HG03108 (cell line): ENCODE measurements around the gene GIPC3.

ENCODE experiments used
- ATAC-seq: cut with Tn5 transposase; IDR thresholded peaks from one replicate; pipeline ENCODE4 v1.9.1; 2021; ENCODE audit warnings: moderate library complexity; ENCODE audit not compliant: unreplicated experiment

The GIPC3 gene

GRCh38 chr19:3585301-3586126 lies at the start of gene GIPC3:
TSS of gene GIPC3 (plus strand) at chr19:3585478. CDS start at chr19:3585598, 120 bp downstream.
- ATAC-seq: no peak

- ATAC-seq: no peak
These were observed 49.7 kb upstream of the GIPC3 start for GRCh38 chr19:3535563-3535965.

- no peak for ATAC-seq
These were observed 49.3 kb upstream of the GIPC3 start for GRCh38 chr19:3535981-3536380.

GRCh38 chr19:3536429-3537100 lies 48.7 kb upstream of the GIPC3 start:
- no peak for ATAC-seq

- ATAC-seq: no peak
These were observed 48.2 kb upstream of the GIPC3 start for GRCh38 chr19:3537101-3537437.

GRCh38 chr19:3537438-3538240 lies 47.6 kb upstream of the GIPC3 start:
- no peak for ATAC-seq

- ATAC-seq: no peak
These were observed 46.9 kb upstream of the GIPC3 start for GRCh38 chr19:3538258-3538929.

GRCh38 chr19:3538965-3539755 lies 46.1 kb upstream of the GIPC3 start, which contains the start of gene TEKTIP1:
TSS of gene TEKTIP1 (plus strand) at chr19:3539174. CDS start at chr19:3539178, 4 bp downstream.
- no peak for ATAC-seq

GRCh38 chr19:3539756-3540118 lies 45.5 kb upstream of the GIPC3 start:
- no peak for ATAC-seq

GRCh38 chr19:3543150-3544057 lies 41.9 kb upstream of the GIPC3 start:
- no peak for ATAC-seq

GRCh38 chr19:3544058-3544376 lies 41.3 kb upstream of the GIPC3 start:
- ATAC-seq: no peak

GRCh38 chr19:3544742-3545668 lies 40.3 kb upstream of the GIPC3 start:
- ATAC-seq: no peak

- ATAC-seq: no peak
These were observed 39.6 kb upstream of the GIPC3 start for GRCh38 chr19:3545669-3546034.

- no peak for ATAC-seq
These were observed 39.2 kb upstream of the GIPC3 start for GRCh38 chr19:3546119-3546518.

GRCh38 chr19:3547301-3547731 lies 38.0 kb upstream of the GIPC3 start:
- no peak for ATAC-seq

GRCh38 chr19:3547767-3548282 lies 37.5 kb upstream of the GIPC3 start:
- no peak for ATAC-seq

GRCh38 chr19:3548606-3549005 lies 36.7 kb upstream of the GIPC3 start:
- ATAC-seq: no peak

- ATAC-seq: no peak
These were observed 35.5 kb upstream of the GIPC3 start for GRCh38 chr19:3549816-3550215.
